ENCODE results near the gene ICAM5.

- no peak for TF ChIP-seq GATA3 (IDR thresholded peaks at IDR 0.05; ENCODE audit: low read depth, low read length)
- no peak for TF ChIP-seq GATA2 (IDR thresholded peaks at IDR 0.05; ENCODE audit: low read depth, low read length)
Measured at GRCh38 chr19:10333758-10334587, 44.2 kb downstream of the ICAM5 start.
